HG02623 (cell line): ENCODE results near the gene PRELID3B.
A peak's percentile ranks its signal among the peaks of the same experiment; 100 is the strongest.
"Not testable (repeated sequence)": the region's sequence is repeated elsewhere in the genome, so short reads cannot be mapped to it uniquely, and the experiment has no call there.

Experiments used
- ATAC-seq: cut with Tn5 transposase; IDR thresholded peaks from one replicate; pipeline ENCODE4 v1.9.1; 2021; ENCODE audit warnings: moderate library complexity; ENCODE audit not compliant: unreplicated experiment

PRELID3B gene

DNA sequence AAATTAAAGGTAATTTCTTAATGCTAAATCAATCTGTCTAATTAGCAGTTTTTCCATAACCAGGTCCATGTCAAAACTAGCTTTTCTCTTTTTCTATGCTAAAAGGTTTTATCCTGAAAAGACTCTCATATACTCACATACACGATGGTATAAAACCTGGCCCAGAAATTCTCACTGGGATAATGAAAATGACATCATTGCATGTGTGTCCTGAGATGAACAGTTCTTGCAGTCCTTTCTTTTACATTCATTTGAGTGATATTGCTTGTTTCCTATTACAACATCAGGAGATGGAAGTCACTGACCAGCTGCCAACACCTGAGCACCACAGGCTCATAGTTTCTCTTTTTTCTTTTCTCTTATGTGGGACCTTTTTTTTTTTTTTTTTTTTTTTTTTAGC lies 7.9 kb upstream of the PRELID3B start:
- no peak for ATAC-seq

DNA sequence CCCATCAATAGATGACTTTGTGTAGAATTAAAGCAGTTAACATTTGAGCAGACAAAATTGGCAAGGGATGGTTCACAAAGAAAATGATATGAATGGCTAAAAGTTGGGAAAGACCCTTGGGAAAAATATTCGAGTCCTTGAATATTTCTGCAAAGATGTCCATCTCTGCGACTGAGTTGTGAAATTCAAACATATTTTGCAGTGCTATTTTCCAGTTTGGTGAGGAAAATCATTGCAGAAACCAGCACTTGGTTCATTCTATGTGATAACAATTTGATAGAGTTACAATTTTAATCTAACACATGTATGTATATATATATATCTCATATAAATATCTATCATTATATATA lies 6.1 kb upstream of the PRELID3B start:
- ATAC-seq = no peak

- ATAC-seq = no peak
Observed at GRCh38 chr20:59047938-59048680, 5.5 kb upstream of the PRELID3B start.

DNA sequence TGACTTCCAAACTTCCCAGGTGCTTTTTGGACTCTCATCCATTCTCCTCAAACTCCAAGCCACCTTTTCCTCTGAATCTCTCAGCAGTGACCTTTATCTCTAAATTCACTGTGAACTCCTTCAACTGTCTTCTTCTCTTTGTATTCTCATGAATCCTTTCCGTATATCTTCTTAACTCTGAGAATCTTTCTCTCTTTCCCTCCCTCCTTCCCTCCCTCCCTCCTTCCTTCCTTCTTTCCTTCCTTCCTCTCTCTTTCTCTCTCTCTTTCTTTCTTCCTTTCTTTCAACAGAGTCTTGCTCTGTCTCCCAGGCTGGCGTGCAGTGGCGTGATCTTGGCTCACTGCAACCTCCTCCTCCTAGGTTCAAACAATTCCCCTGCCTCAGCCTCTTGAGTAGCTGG lies 4.3 kb upstream of the PRELID3B start:
- ATAC-seq = no peak

GRCh38 chr20:59044796-59045195 lies 2.2 kb upstream of the PRELID3B start:
- ATAC-seq = no peak

GRCh38 chr20:59044295-59044694 lies 1.7 kb upstream of the PRELID3B start:
- no peak for ATAC-seq

DNA sequence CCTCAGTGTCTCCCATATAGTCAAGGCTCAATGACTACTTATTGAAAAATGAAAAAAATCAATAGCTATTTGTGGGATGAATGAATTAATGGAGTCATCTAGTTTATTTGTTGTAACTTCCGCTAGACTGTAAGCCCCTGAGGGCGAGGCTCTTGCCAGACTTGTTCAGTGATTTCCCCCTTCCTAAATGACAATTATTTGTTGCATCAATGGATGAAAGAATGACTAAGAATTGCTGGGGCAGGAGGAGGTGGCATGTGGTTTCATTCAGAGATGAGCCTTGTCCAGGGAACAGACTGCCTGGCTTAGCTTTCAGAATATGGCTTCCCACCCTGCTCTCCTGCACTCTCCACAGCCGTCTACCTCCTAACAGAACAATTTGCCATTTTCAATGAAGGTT lies 1.1 kb upstream of the PRELID3B start:
- ATAC-seq = no peak

DNA sequence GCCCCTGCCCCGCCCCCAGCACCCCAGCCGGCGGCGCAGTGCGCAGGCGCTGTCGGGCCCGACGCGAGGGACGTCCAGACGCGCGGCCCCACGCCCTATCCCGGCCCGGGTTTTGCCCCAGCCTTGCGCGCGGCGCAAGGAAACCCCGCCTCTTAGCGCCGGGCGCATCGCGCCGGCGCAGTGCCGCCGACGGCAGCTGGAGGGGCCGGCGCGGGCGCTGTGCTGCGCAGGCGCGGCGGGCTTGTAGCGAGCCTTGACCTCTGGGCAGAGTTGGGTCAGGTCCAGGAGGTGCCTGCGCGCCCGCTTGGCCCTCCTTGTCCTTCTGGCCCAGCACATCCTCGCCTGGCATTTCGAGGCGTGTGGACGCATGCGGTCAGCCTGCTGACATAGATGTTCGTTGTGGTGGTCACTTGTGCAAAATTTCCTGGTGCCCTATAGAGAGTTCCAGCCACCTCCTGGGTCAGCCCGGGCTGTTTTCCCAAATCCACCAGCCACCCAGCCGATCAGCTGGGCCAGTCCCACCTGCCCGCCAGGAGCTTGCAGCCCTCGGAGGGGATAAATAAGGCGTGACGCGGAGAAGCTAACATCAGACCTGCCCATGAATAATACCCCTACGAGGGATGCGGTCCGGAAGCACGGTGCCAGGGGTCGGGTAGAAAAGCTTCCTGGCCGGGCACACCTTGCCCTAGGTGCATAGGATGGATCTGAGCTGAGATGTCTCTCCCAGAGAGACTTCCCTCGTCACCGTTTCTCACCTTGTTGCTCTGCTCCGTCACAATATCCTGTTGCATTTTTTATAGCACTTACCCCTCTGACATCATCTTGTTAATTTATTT lies 428 bp upstream of the PRELID3B start:
- ATAC-seq = peak; percentile 90

GRCh38 chr20:59041487-59041886 lies 1.1 kb downstream of the PRELID3B start:
- ATAC-seq = not testable (repeated sequence)

DNA sequence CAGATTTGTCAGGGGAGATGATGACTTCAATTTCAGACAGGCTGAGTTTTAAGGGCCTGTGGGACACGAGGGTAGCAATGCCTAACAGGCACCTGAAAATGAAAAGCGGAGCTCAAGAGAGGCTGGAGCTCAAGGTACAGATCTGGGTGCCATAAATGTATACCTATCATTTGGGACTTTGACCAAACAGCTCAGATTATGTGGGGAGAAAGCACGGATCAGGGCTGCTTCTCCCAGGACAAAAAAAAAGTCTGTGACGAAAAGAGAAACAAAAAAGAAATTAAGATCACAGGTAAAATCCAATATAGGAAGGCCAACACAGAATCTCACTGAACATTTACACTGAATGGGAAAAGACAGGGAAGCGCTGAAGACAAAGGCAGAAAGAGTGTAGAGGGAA lies 1.9 kb downstream of the PRELID3B start:
- no peak for ATAC-seq

DNA sequence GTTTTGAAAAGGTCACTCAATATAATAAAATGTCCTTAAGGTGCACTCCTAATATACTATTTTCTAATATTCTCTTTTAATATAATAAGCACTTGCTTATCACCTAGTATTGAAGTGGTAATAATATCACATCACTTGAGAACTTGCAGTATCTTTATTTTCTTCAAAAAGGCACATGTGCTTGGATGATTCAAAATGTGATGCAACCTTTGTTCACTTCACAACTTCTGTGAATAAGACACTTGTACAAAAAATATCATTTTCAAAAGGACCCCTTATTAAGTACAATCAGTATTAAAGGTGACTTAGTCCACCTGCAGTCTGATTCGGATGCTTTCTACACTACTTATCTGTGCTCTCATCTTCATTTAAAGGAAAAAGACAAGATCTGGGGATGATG lies 3.4 kb downstream of the PRELID3B start:
- no peak for ATAC-seq

- ATAC-seq = no peak
Observed at GRCh38 chr20:59037386-59037785, 5.2 kb downstream of the PRELID3B start.

DNA sequence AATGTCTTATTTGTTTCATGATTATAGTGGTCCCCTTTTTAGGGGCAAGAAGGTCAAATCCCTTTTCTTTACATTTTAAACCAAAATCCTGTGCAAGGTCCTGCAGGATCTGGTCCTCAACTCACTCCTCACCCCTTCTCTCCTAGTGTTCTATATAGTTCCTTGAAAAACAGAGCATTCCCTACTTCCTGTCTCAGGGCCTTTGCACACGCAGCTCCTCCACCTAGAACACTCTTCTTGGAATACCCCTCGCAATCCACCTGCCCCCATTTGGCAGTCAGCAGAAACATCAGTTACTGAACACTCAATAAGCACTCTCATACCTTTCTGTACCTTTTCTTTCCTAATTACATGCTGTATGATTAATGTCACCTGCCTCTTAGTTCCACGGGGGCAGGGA lies 7.2 kb downstream of the PRELID3B start:
- no peak for ATAC-seq

DNA sequence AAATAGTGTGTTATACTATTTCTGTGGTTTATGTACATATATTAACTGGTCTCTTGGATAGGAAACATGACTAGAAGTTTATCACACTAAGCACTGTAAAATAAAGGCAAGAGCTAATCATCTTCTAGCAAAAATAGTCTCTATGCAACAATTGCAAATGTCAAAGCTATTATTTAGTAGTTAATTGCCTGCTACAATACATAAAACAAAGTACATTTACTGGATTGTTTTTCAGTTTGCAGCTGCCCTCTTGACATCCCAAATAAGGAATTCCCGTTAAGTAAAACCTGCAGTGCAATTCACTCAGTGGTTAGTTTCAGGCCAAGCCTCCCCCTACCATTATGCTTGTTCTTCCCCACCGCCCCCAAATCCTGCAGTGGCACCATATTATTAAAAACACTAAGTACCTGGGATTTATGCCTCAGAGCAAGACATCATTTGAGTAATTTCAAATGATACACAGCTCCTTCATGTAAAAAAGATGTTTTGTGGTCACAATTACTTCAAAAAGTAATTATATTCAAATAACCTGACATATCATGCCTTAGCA lies 8.9 kb downstream of the PRELID3B start:
- no peak for ATAC-seq

DNA sequence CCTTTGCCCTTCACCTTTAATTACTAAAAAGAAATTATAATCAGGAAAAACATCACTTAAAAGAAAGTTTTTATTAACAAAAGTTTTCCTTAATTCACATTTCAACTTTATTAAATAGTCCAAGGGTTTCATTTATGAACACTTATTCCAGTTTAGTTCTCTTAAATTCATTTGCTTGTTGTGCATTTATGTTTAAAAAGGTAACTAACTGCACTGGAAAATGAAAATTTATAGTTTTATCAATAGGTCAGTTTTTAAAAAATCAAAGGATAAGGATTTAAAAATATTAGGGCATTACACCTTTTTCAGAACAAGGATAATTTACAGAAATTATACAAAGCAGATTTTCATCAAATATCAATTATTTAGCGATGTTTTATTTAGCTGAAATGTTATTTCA lies 9.5 kb downstream of the PRELID3B start:
- ATAC-seq = no peak

- ATAC-seq = no peak
Observed at GRCh38 chr20:59032713-59033059, 9.9 kb downstream of the PRELID3B start.

DNA sequence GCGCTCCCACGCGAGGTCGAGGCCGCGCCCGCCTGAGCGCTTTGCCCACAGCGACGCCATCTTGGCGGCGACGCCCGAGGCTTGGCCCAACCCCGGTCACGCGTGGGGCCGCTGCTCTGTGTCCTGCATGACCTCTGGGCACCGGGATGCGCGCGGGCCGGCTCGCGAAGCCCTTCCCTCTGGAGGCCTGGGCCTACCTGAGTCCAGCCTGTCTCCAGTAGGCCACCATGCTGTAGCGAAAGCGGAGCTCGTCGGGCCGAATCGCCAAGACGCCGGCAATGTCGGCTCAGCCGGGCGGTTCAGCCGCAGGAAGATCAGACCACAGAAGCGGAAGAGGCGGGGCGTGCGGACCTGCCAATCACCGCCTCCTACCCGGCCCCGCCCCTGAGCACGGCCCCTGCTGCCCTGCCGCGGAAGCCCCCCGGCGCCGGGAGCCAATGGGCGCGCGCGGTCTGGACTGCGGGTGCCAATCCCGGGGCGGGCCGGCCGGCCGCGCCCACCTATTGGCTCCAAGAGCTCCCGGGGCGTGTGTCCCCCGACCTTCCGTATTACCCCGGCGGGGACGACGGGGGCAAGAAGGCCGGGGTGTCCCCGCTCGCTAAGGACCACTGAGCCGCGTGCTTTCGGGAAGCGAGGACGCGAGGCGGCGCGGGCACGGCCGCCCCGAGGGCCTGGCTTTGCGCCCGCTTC lies 10.4 kb downstream of the PRELID3B start, which contains the start of gene ATP5F1E:
Gene ATP5F1E (minus strand): TSS at position 313 of the 690 bp plus-strand sequence. CDS start 84 bp downstream, at position 229.
- peak; percentile 94 for ATAC-seq

GRCh38 chr20:59031564-59032022 lies 11.0 kb downstream of the PRELID3B start:
- no peak for ATAC-seq

DNA sequence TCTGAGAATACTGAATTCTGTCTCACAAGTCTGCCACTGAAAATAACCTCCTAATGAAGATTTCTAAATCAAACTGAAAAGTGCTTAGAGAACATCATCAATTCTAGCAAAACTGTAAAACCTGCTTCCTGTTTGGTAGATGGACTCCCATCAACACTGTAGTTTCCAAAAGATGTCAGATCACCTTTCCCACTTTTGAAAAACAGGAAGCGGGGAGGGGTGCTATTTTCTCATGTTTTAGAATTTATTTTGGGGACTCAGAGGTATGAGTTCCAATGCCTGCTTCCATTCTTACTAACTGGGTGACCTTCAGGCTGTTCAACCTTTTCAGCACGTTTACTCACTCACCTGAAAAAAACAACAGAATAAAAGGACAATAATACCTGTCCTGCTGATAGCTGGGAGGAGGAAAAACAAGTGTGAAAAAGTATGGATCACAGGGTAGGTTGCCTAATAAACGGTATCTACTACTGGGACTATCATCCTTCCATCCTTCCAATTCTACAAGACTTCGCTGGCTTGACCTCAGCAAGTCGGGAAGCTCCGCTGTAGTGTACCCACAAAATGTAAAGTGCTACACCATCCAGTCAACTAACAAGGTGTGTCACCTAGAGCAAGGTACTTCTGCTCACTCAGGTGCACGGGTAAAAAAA lies 11.5 kb downstream of the PRELID3B start:
- ATAC-seq = no peak

GRCh38 chr20:59028812-59029211 lies 13.8 kb downstream of the PRELID3B start:
- no peak for ATAC-seq
